Measurements from ENCODE around the gene MBP.

- TF ChIP-seq CTCF (conservative IDR thresholded peaks at IDR 0.05; ENCODE audit: low read depth, low read length), result no peak
- TF ChIP-seq RAD21 (IDR thresholded peaks at IDR 0.05; ENCODE audit: low read length), result no peak
- TF ChIP-seq POLR2A (IDR thresholded peaks at IDR 0.05; ENCODE audit: low read depth, low read length), result no peak
- TF ChIP-seq NFE2L2 (IDR thresholded peaks at IDR 0.05; ENCODE audit: low read depth, low read length), result no peak
Observed at GRCh38 chr18:77086656-77087392, 45.8 kb downstream of the MBP start.

Measured in IMR-90 (cell line).